Sigmoid colon (tissue), 7 donors: ENCODE measurements around the gene ANKRD44. TPM values are rescaled to one million over a fixed set of nuclear protein-coding genes. Genes with fewer than 3 reads are reported as not detected.
A peak's percentile ranks its signal among the peaks of the same experiment; 100 is the strongest.

Experiments used
- DNase-seq: peaks from one replicate; pipeline ENCODE4 v3.0.0-alpha.2; 2019
- H3K27ac ChIP-seq, 4 donors: fragments of 200-600 bp; sonication (generic); one replicate each; pipeline ENCODE4 v1.5.1; 2016 to 2019; ENCODE audit warnings: mild to moderate bottlenecking in 1 of 4
- H3K27me3 ChIP-seq, 3 donors: fragments of 200-600 bp; sonication (generic); one replicate each; pipeline ENCODE4 v1.5.1; 2019; ENCODE audit warnings: mild to moderate bottlenecking in 1 of 3
- H3K36me3 ChIP-seq, 4 donors: fragments of 200-600 bp; sonication (generic); one replicate each; pipeline ENCODE4 v1.5.1; 2016 to 2019
- H3K4me1 ChIP-seq, 4 donors: fragments of 200-600 bp; sonication (generic); one replicate each; pipeline ENCODE4 v1.5.1; 2017 to 2019
- H3K4me3 ChIP-seq, 4 donors: fragments of 200-600 bp; sonication (generic); one replicate each; pipeline ENCODE4 v1.5.1; 2017 to 2019; ENCODE audit warnings: mild to moderate bottlenecking in 2 of 4, moderate library complexity in 1 of 4
- H3K9me3 ChIP-seq, 4 donors: fragments of 200-600 bp in 3 of 4; sonication (generic) in 3 of 4; one replicate each; pipeline versions ENCODE4 v1.5.1 to v1.6.1; 2013 to 2019
- EP300 ChIP-seq, 4 donors: sonication (generic); formaldehyde crosslinking; IDR thresholded peaks; one replicate each; pipeline ENCODE4 v1.6.1; 2017; ENCODE audit warnings: antibody characterized with exemption in 4 of 4
- POLR2A ChIP-seq, 2 donors: fragments of 450-650 bp; IDR thresholded peaks; one replicate each; pipeline ENCODE4 v1.6.1; 2016; ENCODE audit warnings: antibody characterized with exemption in 2 of 2, mild to moderate bottlenecking in 2 of 2, moderate library complexity in 2 of 2
- POLR2AphosphoS5 ChIP-seq, 4 donors: sonication (generic); formaldehyde crosslinking; IDR thresholded peaks; one replicate each; pipeline ENCODE4 v1.6.1; 2017; ENCODE audit warnings: antibody characterized with exemption in 4 of 4
- WGBS, 2 donors: extraction: QIAGEN DNeasy Blood & Tissue Kit; methylation state at CpG; one replicate each; pipeline ENCODE4 v1.1.7; 2013; 5-methylcytosine and 5-hydroxymethylcytosine counted together
- intact Hi-C: fragments of 100-400 bp; cut with DNase I; formaldehyde crosslinking; loops from one replicate; pipeline ENCODE4 v1.15.1; 2023
- polyA plus RNA-seq, 3 donors: library from polyadenylated mRNA; stranded (reverse); fragments of 200-250 nt; gene quantifications; one replicate each; pipeline ENCODE4 v1.2.3, GENCODE V29; 2013
- total RNA-seq, 4 donors: library from RNA; depleted of rRNA; stranded (reverse); fragments of >200 nt; gene quantifications; one replicate each; pipeline ENCODE4 v1.1.0, GENCODE V29; 2016
- TF ChIP-seq, protein P1 (sequence below), 4 experiments: fragments of 450-650 bp in 3 of 4; fragments of 200-600 bp in 1 of 4; IDR thresholded peaks; one replicate each; pipeline ENCODE4 v1.5.1; 2016 to 2019; ENCODE audit warnings: antibody characterized with exemption in 4 of 4, mild to moderate bottlenecking in 3 of 4, moderate library complexity in 2 of 4
- donor health status: healthy with polysubstance abuse.
- donor health status: Bipolar disorder and iron deficiency.
- donor health status: healthy.

The ANKRD44 gene
- total and polyA plus RNA-seq, 7 donors: 1.2 to 41.1 (median 34.2) TPM

DNA sequence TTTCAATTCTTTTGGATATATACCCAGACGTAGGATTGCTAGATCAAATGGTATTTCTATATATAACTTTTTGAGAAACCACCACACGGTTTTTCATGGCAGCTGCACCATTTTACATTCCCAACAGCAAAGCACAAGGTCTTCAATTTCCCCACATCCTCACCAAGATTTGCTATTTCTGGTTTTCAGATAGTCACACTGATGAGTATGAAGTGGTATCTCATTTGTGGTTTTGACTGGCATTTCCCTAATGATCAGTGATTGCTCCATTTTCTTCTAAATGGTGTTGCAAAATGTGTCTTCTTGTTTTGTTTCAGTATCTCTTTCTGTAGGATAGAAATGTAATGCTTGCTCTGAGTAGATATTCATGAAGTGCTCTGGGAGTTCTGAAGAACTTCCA lies 52.0 kb downstream of the ANKRD44 start:
- 55 to 86% methylated on average over 2 of the region's 2 CpGs for WGBS, 2 donors
- Histone ChIP-seq H3K4me1 (peaks cover 0 to 53% (median 43%) of the 10 kb centered on the region in 4 donors), H3K27ac (peak overlapping the region in 3 of 4 donors; percentile 1 to 37 (median 19)), H3K4me3 (no peak overlapping the region), H3K9me3 (no peaks in the 10 kb centered on the region), H3K36me3 (no peaks in the 10 kb centered on the region), H3K27me3 (no peaks in the 10 kb centered on the region)
- TF ChIP-seq EP300 (IDR thresholded peaks at IDR 0.05): no peak
- no peak for TF ChIP-seq POLR2A (IDR thresholded peaks at IDR 0.05)
- TF ChIP-seq, protein P1, sequence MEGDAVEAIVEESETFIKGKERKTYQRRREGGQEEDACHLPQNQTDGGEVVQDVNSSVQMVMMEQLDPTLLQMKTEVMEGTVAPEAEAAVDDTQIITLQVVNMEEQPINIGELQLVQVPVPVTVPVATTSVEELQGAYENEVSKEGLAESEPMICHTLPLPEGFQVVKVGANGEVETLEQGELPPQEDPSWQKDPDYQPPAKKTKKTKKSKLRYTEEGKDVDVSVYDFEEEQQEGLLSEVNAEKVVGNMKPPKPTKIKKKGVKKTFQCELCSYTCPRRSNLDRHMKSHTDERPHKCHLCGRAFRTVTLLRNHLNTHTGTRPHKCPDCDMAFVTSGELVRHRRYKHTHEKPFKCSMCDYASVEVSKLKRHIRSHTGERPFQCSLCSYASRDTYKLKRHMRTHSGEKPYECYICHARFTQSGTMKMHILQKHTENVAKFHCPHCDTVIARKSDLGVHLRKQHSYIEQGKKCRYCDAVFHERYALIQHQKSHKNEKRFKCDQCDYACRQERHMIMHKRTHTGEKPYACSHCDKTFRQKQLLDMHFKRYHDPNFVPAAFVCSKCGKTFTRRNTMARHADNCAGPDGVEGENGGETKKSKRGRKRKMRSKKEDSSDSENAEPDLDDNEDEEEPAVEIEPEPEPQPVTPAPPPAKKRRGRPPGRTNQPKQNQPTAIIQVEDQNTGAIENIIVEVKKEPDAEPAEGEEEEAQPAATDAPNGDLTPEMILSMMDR (IDR thresholded peaks at IDR 0.05): no peak
- no peak for TF ChIP-seq POLR2AphosphoS5 (IDR thresholded peaks at IDR 0.05)
- intact Hi-C loops: loop anchor here (5.0 kb wide), 1 partner anchor 49 kb away; no protein-coding TSS in a partner anchor
- DNase-seq: no peak

DNA sequence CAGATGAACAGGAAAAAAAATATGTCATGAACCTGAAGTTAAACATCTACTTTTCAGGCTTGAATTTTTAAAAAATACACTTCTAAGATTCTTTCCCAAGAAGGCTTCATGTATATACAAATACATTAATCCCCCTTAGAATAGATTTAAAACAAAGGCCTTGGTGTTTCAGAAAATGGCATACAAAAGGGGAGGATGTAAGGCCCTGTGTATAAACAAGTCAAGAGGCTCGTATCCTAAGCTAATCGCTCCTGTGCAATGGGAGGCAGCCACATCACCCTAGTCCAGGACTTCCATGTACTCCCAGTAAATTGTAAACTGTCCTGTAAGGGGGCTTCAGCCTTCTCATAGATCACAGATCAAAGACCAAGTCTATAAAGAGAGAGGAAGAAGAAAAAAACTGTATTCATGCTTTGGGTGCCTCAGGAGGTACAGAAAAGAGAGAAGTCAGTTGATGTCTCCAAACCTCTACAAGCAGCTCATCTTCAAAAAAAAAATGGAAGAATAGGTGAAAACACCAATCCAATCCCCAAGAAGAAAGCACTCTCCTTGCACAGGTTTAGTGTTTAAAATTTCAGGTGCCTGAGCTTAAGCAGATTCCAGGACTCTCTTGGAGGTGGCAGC lies 53.9 kb downstream of the ANKRD44 start:
- H3K36me3 ChIP-seq: no peaks in the 10 kb centered on the region
- no peaks in the 10 kb centered on the region for H3K9me3 ChIP-seq
- TF ChIP-seq, protein P1 (IDR thresholded peaks at IDR 0.05): no peak
- TF ChIP-seq POLR2A (IDR thresholded peaks at IDR 0.05): no peak
- no peak for TF ChIP-seq POLR2AphosphoS5 (IDR thresholded peaks at IDR 0.05)
- TF ChIP-seq EP300 (IDR thresholded peaks at IDR 0.05): no peak
- H3K27me3 ChIP-seq: no peaks in the 10 kb centered on the region
- no peak overlapping the region for H3K4me3 ChIP-seq
- intact Hi-C loops: loop anchor here (5.0 kb wide), 1 partner anchor 51 kb away; no protein-coding TSS in a partner anchor
- no peak for DNase-seq
- WGBS, 2 donors: 43 to 44% methylated on average over 2 of the region's 2 CpGs
- peaks cover 0 to 51% (median 35%) of the 10 kb centered on the region in 4 donors for H3K4me1 ChIP-seq
- peak overlapping the region; percentile 61 to 87 (median 78) for H3K27ac ChIP-seq

DNA sequence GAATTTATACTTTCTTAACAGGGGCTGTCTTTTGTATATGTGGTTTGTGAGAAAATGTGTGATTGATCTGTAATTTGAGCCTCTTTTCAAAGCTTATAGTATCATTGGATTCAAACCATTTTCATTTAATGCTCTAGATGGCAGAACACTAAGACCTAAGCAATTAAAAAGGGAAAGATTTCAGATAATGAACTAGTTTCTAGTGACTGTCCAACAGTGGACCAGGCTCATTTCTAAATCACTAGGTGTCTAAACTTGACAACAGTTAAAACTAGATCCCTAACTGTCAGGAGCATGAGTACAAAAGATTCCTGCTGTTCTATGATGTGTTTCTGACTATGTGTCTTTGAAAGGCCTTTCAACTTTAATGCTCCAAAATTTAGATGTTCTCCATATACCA lies 54.6 kb downstream of the ANKRD44 start:
- H3K4me3 ChIP-seq: peak overlapping the region in 2 of 4 donors; percentile 23 to 26
- intact Hi-C loops: loop anchor here (5.0 kb wide), 1 partner anchor 51 kb away; no protein-coding TSS in a partner anchor

DNA sequence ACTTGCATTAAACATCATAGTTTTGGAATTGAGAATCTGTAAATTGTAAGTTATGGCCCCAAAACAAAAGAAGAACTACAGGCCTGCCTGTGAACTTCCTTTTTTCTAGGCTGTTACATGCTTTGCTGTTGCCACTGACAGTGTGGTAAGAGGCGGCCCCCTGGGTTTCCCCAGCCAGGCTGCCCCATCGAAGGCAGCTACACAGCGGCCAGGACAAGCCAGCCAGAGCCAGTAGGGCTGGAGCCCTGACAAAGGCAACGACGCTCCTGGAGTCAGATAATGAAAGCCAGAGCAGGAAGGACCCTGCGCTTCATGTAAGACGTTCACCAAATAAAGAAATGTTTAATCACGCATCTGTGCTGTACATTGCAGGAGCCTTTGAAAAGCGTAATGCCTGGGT lies 55.0 kb downstream of the ANKRD44 start:
- Histone ChIP-seq H3K4me1 (peaks cover 0 to 60% (median 40%) of the 10 kb centered on the region in 4 donors), H3K36me3 (no peaks in the 10 kb centered on the region), H3K9me3 (no peaks in the 10 kb centered on the region), H3K27ac (peak overlapping the region; percentile 61 to 87 (median 78)), H3K27me3 (no peaks in the 10 kb centered on the region), H3K4me3 (peak overlapping the region in 2 of 4 donors; percentile 23 to 26)
- intact Hi-C loops: loop anchor here (5.0 kb wide), 1 partner anchor 52 kb away; no protein-coding TSS in a partner anchor
- TF ChIP-seq POLR2AphosphoS5 (IDR thresholded peaks at IDR 0.05) (peak; percentile 29 to 68 (median 63)), POLR2A (IDR thresholded peaks at IDR 0.05) (no peak), EP300 (IDR thresholded peaks at IDR 0.05) (no peak)
- TF ChIP-seq, protein P1 (IDR thresholded peaks at IDR 0.05): no peak
- WGBS, 2 donors: 37 to 76% methylated on average over 9 of the region's 9 CpGs
- peak; percentile 88 for DNase-seq

More for the DNA sequence above, 54.6 kb downstream of the ANKRD44 start:
- TF ChIP-seq POLR2AphosphoS5 (IDR thresholded peaks at IDR 0.05) (no peak), POLR2A (IDR thresholded peaks at IDR 0.05) (no peak), EP300 (IDR thresholded peaks at IDR 0.05) (no peak)
- TF ChIP-seq, protein P1 (IDR thresholded peaks at IDR 0.05): no peak
- Histone ChIP-seq H3K4me1 (peaks cover 0 to 55% (median 39%) of the 10 kb centered on the region in 4 donors), H3K9me3 (no peaks in the 10 kb centered on the region), H3K27me3 (no peaks in the 10 kb centered on the region), H3K27ac (peak overlapping the region; percentile 61 to 87 (median 78)), H3K36me3 (no peaks in the 10 kb centered on the region)
- no peak for DNase-seq
